ENCODE data around the gene GABRE.
"Not testable (repeated sequence)": the region's sequence is repeated elsewhere in the genome, so short reads cannot be mapped to it uniquely, and the experiment has no call there.

The GABRE gene

GRCh38 chrX:151962034-151962433 is 12.4 kb downstream of the GABRE start:
- no peak for DNase-seq

- DNase-seq: no peak
Measured at GRCh38 chrX:151958101-151958500, 16.4 kb downstream of the GABRE start.

DNA sequence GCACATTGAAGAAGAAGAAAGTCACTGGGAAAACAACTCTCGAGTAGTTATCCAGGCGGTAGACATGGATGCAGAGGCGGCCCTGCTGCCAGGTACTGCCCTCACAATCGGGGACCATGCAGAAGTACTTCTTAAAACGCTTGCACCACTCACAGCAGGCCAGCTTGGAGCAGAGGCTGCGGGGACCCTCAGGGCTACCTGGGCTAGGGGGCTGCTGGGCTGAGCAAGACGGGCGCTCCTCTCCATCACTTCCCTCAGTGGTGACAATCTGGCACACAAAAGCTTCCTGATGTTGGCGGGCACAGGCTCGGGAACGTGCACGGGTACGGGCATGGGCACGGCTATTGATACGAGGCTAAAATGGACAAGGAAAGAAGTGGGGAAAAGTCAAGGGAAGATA is 19.7 kb downstream of the GABRE start:
- no peak for DNase-seq

DNA sequence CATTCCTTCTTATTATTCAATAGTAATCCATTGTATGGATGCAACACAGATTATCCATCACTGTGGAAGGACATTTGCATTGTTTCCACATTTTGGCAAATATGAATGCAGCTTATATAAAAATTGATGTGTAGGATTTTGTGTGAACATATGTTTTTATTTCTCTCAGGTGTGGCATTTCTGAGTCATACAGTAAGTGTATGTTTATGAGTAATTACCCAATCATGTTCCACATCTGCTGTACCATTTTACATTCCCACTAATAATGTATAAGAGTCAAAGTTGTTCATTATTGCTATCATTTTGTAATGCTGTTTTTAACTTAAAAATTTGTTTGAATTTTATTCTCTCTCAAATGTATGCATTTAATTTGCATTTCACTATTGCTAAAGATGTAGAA is 36.3 kb downstream of the GABRE start:
- DNase-seq: no peak

- no peak for DNase-seq
Measured at GRCh38 chrX:151935358-151935757, 39.1 kb downstream of the GABRE start.

DNA sequence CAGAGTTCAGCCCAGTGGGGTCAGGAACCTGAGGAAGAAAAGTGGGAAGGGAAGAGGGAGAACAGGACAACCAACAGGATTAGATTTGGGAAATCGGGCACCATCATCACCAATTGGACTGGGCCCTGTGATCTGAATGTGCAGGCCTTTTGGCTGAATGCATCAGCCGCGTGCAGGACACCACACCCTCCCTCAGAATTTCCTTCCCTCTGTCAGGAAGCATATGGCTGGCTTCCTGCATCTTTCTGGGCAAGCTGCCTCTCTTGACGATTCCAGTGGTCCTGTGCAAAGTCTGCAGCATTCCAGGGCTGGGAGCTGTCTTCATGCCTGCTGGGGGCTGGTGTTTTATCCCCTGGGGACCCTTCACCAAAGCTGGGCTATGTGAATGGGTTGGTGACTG is 45.4 kb downstream of the GABRE start:
- DNase-seq: no peak

DNA sequence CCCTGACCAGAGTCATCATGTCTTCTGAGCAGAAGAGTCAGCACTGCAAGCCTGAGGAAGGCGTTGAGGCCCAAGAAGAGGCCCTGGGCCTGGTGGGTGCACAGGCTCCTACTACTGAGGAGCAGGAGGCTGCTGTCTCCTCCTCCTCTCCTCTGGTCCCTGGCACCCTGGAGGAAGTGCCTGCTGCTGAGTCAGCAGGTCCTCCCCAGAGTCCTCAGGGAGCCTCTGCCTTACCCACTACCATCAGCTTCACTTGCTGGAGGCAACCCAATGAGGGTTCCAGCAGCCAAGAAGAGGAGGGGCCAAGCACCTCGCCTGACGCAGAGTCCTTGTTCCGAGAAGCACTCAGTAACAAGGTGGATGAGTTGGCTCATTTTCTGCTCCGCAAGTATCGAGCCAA is 50.8 kb downstream of the GABRE start:
- no peak for DNase-seq

- DNase-seq: no peak
Measured at GRCh38 chrX:151922692-151923091, 51.8 kb downstream of the GABRE start.

DNA sequence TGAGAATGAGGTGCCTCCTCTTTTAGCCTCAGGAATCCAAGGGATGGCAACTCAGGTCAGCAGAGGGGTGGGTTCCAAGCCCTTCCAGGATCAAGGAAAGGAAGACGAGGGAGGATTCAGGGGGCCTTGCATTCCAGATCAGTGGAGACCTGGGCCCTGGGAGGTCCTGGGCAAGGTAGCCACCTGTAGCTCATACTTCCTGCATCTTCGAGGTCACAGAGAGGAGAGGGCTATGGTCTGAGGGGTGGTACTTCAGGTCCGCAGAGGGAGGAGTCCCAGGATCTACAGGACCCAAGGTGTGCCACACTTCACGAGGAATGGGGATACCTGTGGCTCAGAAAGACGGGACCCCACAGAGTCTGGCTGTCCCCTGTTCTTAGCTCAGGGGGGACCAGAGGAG is 52.6 kb downstream of the GABRE start:
- DNase-seq: no peak

DNA sequence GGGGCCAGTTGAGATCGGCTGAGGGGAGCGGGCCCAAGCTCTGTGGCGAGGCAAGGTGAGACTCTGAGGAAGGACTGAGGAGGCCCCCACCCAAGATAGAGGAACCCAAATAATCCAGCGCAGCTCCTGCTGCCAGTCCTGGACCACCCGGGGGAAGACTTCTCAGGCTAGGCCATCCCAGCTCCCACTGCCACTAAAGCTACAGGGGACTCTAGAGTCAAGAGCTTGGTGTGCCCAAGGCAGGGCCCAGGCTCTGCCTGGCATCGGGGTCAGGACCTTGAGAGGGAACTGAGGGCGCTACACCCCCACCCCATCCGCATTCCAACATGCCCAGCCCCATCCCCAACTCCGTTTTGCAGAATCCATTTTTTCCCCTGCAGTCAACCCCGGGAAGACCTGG is 53.2 kb downstream of the GABRE start:
- DNase-seq: no peak

- no peak for DNase-seq
Measured at GRCh38 chrX:151920530-151920929, 53.9 kb downstream of the GABRE start.

- DNase-seq: no peak
Measured at GRCh38 chrX:151920101-151920500, 54.4 kb downstream of the GABRE start.

DNA sequence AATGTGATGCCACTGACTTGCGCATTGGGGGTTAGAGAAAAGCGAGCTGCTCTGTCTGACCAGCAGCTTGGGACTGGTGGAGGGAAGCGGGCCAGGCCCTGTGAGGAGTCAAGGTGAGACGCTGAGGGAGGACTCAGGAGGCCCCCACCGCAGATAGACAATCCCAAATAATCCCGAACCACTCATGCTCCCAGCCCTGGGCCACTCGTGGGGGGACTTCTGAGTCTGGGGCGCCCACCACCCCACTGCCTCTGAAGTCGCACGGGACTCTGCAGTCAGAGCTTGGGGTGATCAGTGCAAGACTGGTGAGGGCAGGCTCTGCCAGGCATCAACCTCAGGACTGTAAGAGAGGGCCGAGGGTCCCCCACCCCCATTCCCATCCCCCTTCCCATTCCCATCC is 54.9 kb downstream of the GABRE start:
- no peak for DNase-seq

DNA sequence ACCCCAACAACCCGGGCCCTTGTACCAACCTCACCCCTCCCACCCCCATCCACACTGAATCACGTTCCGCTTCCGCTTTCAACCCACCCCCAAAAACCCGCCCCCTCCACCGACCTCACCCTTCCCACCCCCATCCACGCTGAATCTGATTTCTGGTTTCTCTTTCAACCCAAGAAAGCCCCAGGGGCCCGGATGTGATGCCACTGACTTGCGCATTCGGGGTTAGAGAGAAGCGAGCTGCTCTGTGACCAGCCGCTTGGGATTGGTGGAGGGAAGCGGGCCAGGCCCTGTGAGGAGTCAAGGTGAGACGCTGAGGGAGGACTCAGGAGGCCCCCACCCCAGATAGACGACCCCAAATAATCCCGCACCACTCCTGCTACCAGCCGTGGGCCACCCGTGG is 55.7 kb downstream of the GABRE start:
- not testable (repeated sequence) for DNase-seq

DNA sequence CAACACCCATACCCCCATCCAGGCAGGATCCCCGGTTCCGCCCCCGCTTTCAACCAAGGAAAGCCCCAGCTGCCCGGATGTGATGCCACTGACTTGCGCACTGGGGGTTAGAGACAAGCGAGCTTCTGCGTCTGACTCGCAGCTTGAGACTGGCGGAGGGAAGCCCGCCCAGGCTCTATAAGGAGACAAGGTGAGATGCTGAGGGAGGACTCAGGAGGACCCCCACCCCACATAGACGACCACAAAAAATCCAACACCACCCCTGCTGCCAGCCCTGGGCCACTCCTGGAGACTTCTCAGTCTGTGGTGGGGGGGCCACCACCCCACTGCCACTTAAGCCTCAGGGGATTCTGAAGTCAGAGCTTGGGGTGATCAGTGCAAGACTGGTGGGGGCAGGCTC is 61.7 kb downstream of the GABRE start, which contains the start of gene MAGEA4:
TSS of gene MAGEA4 (plus strand) at position 110 of the 400 bp plus-strand sequence. CDS start 10,776 bp downstream, outside the sequence.
- no peak for DNase-seq

DNA sequence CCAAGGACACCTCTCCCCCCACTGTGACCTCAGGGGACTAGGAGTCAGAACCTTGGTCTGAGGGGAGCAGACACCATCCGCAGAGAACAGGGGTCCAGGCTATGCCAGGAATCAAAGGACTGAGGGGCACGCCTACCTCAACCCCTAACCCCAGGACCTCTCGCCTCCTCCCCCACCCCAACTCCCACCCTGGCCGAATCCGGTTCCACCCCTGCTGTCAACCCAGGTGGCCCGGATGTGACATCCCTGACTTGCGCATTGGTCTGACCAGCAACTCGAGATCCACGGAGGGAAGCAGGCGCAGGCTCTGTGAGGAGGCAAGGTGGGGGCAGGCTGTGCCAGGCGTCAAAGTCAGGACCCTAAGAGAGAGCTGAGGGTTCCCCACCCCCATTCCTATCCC is 62.3 kb downstream of the GABRE start:
- DNase-seq: no peak

GRCh38 chrX:151904989-151905388 is 69.5 kb downstream of the GABRE start:
- DNase-seq: no peak
